ENCODE results near the gene ZNF701. TPM values are rescaled to one million over a fixed set of nuclear protein-coding genes. Genes with fewer than 3 reads are reported as not detected.
A peak's percentile ranks its signal among the peaks of the same experiment; 100 is the strongest.

Gene ZNF701
- total RNA-seq, 1 experiment from 2014 or later = 24.4 TPM

DNA sequence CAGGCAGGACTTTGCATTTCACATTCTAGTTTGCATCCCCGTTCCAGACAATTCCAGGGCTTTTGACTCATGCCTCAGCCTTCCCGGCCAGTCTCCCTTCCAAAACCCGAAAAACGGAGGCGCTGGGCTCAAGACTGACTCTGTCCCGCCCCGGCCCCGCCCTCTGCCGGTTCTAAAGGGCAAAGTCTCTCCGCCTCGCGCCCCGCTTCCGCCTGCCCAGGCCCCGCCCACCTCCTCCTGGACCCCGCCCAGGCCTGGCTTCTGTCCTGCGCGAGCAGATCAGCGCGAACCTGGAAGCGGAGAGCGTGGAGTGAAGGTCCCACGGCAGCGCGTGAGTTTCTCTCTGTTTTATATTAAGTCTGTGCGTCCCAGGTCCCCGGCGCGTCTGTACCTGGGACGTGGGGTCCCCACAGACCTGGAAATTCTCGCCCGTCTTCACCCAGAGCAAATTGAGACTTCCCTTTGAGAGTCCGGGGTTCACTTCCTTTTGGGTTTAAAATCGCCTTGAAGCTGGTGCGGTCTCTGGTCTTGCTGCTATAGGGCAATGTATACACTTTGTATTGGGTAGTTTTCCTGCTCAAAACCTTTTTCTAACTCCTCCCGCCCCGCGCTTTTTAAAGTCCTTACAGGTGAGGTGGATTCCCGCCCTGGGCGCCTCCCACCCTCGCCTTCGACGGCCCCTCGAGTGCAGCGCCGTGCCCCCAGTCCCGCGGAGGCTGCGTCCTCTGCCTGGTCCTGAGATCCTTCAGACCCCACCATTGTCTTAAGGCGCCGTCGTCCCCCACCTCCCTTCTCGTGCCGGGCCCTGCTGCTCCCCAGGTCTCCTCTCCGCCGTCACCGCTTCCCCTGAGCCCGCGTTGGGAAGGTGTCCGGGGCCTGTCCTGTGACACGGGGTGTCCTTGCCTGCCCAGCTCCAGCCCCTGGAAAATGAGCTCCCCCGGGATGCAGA lies 31.2 kb downstream of the ZNF701 start:
- Histone ChIP-seq H2AFZ (ENCODE audit: low read length) (no peak overlapping the region), H2BK12ac (ENCODE audit: insufficient read length, low read depth, low read length) (no peak overlapping the region), H3K27ac (ENCODE audit: insufficient read length, low read depth, low read length) (no peak overlapping the region)

More for the DNA sequence above, 31.2 kb downstream of the ZNF701 start:
- H4K91ac ChIP-seq (ENCODE audit: insufficient read length, low read depth, low read length) = no peak overlapping the region
- no CpG with 5 or more reads among the region's 62 CpGs for WGBS (ENCODE audit: extremely low coverage, insufficient read length, low lambda C conversion rate)
- no peak overlapping the region for H3T11ph ChIP-seq (ENCODE audit: low read length)
- peaks cover 0 to 8% of the 10 kb centered on the region in 2 experiments; a peak in 3 of 5 replicates for H3K9me3 Mint-ChIP-seq
- peak overlapping the region; percentile 70 for H3K4me2 ChIP-seq (ENCODE audit: insufficient read depth, insufficient read length, low read length)
- no peak overlapping the region for H2BK15ac ChIP-seq (ENCODE audit: low read depth, low read length)
- H3K27ac Mint-ChIP-seq = peak overlapping the region in 1 of 3 experiments; percentile 57; a peak in 1 of 7 replicates
- H3K9me3 ChIP-seq (ENCODE audit: control insufficient read depth, low read depth, low read length) = no peaks in the 10 kb centered on the region
- H3K27me3 Mint-ChIP-seq (ENCODE audit: low read depth) = peaks cover 4% of the 10 kb centered on the region
- no peaks in the 10 kb centered on the region for H3K79me2 ChIP-seq (ENCODE audit: insufficient read depth, low read length)
- H2BK5ac ChIP-seq (ENCODE audit: insufficient read length, low read length) = no peak overlapping the region
- H3K4me1 ChIP-seq (ENCODE audit: insufficient read depth, low read length) = no peaks in the 10 kb centered on the region; the same call in 1 of the 2 replicates
- peak overlapping the region; percentile 72 to 83 for H3K4me3 Mint-ChIP-seq
- H3K56ac ChIP-seq (ENCODE audit: insufficient read length, low read depth, low read length) = no peak overlapping the region
- no peaks in the 10 kb centered on the region for H3K79me1 ChIP-seq (ENCODE audit: insufficient read depth, low read depth, low read length, poor library complexity, severe bottlenecking)
- no peak overlapping the region for H2BK20ac ChIP-seq (ENCODE audit: low read depth, low read length, poor library complexity, severe bottlenecking)
- H2BK120ac ChIP-seq (ENCODE audit: low read depth, low read length, poor library complexity, severe bottlenecking) = no peak overlapping the region
- H3K4me1 Mint-ChIP-seq = peaks cover 13 to 18% of the 10 kb centered on the region in 2 experiments
- H3K23ac ChIP-seq (ENCODE audit: insufficient read length, low read depth, low read length) = no peak overlapping the region
- no peak overlapping the region for H2AK5ac ChIP-seq (ENCODE audit: insufficient read length, low read length)
- peak overlapping the region; percentile 11 for H3K18ac ChIP-seq (ENCODE audit: insufficient read length, low read depth, low read length)
- H3K27me3 ChIP-seq (ENCODE audit: insufficient read depth, low read length) = no peaks in the 10 kb centered on the region; the same call in 1 of the 2 replicates
- no peaks in the 10 kb centered on the region for H4K20me1 ChIP-seq (ENCODE audit: control insufficient read depth, insufficient read depth, insufficient read length)
- no peak overlapping the region for H3K4ac ChIP-seq (ENCODE audit: low read depth, low read length)
- no peak overlapping the region for H4K8ac ChIP-seq (replicated peaks; ENCODE audit: insufficient read length, low read depth, low read length)
- H3K14ac ChIP-seq (ENCODE audit: insufficient read depth, low read length) = no peak overlapping the region; the same call in 1 of the 2 replicates
- TF ChIP-seq, protein P1, sequence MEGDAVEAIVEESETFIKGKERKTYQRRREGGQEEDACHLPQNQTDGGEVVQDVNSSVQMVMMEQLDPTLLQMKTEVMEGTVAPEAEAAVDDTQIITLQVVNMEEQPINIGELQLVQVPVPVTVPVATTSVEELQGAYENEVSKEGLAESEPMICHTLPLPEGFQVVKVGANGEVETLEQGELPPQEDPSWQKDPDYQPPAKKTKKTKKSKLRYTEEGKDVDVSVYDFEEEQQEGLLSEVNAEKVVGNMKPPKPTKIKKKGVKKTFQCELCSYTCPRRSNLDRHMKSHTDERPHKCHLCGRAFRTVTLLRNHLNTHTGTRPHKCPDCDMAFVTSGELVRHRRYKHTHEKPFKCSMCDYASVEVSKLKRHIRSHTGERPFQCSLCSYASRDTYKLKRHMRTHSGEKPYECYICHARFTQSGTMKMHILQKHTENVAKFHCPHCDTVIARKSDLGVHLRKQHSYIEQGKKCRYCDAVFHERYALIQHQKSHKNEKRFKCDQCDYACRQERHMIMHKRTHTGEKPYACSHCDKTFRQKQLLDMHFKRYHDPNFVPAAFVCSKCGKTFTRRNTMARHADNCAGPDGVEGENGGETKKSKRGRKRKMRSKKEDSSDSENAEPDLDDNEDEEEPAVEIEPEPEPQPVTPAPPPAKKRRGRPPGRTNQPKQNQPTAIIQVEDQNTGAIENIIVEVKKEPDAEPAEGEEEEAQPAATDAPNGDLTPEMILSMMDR (conservative IDR thresholded peaks at IDR 0.05) = peak; percentile 62
- H3K9ac ChIP-seq (ENCODE audit: extremely low read depth, insufficient read length, low read length) = peak overlapping the region; percentile 47
- peaks cover 16 to 32% (median 19%) of the 10 kb centered on the region in 3 experiments for H3K36me3 Mint-ChIP-seq (ENCODE audit: insufficient read depth in 1 of 3, low read depth in 3 of 3)
- DNase-seq = peak; percentile 94
- H3K23me2 ChIP-seq (ENCODE audit: insufficient read length, low read depth, low read length, poor library complexity, severe bottlenecking) = peaks cover 9% of the 10 kb centered on the region
- no peak overlapping the region for H4K5ac ChIP-seq (ENCODE audit: insufficient read length, low read depth, low read length)
